HG03097 (cell line): Measurements from ENCODE around the gene TDP2.

Experiments
- ATAC-seq: cut with Tn5 transposase; IDR thresholded peaks from one replicate; pipeline ENCODE4 v1.9.1; 2021; ENCODE audit not compliant: unreplicated experiment, low FRiP score

TDP2 gene

DNA sequence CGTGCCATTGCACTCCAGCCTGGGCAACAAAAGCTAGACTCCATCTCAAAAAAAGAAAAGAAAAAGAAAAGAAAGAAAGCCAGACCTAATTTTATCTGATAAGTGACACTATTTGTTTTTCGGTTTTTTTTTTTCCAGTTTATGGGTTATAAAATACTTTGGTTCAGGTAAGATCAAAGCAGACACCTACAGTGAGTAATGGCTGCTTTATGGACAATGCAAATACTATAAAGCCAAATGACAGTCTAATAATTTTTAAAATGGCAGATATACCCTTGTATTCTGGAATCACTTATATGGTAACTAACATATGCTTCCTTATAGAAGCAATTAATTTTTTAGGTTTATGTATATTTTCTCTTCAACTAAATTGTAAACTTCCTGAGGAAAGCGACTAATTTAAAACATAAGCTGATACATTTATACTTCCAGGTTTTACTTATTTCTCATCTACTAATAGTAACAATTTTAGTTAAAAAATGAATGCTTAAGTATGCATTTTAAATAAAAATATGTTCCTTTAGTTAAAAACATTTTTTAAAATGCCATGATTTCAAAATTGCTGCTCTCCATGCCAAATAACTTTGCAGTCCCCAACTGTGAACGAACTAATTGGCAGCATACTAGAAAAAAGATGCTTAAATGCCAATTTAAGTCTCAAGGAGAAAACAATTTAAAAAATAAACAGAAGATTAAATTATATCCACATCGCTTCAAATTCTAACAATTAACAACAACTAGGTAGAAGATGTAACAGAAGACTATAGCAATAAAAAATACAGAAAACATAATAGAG is 59.2 kb downstream of the TDP2 start:
- no peak for ATAC-seq

DNA sequence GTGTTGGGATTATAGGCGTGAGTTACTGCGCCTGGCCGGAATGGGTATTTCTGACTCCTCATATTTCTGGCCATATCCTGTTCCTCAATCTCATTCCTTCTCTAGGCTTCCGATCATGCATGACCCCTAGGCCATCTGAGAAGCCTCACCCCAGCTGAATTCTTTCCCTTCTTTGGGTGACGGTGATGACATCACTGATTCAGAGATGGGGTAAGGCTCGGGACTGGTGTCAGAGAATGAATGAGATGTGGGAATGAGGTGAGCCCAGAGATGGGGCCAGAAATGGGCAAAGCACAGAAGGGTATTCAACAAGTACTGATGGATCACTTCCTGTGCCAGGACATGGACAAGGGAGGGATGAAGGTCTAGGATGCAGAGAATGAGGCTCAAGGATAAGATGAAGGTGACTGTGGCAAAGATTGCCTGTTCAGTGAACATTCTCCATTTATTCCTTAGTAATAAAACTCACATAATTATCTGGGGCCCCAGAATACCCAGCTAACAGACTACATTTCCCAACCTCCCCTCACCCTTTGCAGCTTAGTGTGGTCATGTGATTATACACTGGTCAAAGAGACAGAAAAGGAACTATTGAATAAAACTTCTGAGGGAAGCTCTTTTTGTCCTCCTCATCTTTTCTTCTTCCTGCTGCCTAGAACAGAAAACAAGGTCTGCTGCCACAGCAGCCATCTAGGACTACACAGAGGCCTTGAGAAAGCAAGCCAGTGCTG is 60.3 kb downstream of the TDP2 start:
- ATAC-seq: no peak

DNA sequence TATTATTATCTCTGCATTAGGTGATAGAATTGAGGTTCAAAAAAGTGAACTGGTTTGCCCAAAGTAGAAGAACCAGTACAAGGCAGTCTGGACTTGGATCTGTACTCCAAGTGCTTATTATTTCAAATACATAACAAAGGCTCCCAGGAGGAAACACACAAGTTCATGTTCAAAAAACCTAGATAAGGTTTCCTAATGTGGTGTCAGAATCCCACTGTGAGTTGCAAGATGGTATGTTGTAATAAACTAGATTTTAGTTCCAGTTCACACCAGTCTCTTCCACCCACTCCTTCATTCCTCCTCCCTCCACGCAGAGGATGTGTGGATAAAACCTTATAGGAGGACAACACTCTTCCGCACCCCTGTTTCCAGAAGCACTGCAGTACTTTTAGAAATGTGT is 63.5 kb downstream of the TDP2 start:
- no peak for ATAC-seq

DNA sequence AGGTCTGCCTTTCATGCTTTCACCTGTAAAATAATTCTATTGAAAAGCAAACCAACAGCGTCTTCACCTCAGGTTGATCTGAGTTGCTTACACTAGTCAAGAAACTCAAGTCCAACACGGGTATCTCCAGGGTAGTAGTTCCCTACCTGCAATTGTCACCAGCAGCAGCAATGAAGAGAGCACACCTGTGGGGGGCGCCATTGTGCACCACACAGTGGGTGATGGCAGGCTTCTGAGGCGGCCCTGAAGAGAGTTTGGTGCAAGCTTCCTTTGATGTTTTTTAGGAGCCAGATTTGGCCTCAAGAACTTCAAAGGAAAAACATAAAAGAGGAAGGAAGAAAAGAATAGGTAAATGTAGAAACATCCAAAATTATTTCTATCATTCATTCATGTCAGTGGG is 65.8 kb downstream of the TDP2 start:
- ATAC-seq: no peak
